Measurements from ENCODE around the gene RAD54L2. TPM values are rescaled to one million over a fixed set of nuclear protein-coding genes. Genes with fewer than 3 reads are reported as not detected.

The RAD54L2 gene
- total and polyA plus RNA-seq, 2 donors (not counting 1 experiment from before 2014, with no cell fraction given), result 5.5 to 17.2 TPM

DNA sequence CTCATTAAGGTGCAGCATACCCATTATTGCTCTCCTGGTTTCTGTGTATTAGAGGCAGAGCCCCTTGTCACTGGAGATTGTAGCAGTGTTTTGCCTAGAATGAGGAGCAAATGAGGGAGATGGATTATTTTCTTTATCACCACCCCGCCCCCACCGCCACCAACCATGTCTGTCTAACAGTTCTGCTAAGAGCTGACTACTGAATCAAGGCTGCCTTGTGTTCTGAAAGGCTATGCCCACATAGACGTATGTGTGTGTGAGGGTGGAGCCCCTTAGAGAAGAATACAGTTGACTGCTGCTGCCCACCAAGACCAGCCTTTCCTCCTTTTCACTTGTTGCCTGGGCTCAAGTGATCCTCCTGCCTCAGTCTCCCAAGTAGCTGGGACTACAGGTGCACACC is 47.4 kb downstream of the RAD54L2 start:
- H3K36me3 ChIP-seq (ENCODE audit: control insufficient read depth, insufficient read depth, low read length), result no peaks in the 10 kb centered on the region
- no peaks in the 10 kb centered on the region for H3K27me3 ChIP-seq (ENCODE audit: control insufficient read depth, insufficient read depth, low read length)
- peaks cover 2% of the 10 kb centered on the region for H3K79me2 ChIP-seq (ENCODE audit: control insufficient read depth, insufficient read depth, low read length)
- no peak for TF ChIP-seq EZH2 (IDR thresholded peaks at IDR 0.05; ENCODE audit: low read length, missing control alignments)
- TF ChIP-seq, protein P1, sequence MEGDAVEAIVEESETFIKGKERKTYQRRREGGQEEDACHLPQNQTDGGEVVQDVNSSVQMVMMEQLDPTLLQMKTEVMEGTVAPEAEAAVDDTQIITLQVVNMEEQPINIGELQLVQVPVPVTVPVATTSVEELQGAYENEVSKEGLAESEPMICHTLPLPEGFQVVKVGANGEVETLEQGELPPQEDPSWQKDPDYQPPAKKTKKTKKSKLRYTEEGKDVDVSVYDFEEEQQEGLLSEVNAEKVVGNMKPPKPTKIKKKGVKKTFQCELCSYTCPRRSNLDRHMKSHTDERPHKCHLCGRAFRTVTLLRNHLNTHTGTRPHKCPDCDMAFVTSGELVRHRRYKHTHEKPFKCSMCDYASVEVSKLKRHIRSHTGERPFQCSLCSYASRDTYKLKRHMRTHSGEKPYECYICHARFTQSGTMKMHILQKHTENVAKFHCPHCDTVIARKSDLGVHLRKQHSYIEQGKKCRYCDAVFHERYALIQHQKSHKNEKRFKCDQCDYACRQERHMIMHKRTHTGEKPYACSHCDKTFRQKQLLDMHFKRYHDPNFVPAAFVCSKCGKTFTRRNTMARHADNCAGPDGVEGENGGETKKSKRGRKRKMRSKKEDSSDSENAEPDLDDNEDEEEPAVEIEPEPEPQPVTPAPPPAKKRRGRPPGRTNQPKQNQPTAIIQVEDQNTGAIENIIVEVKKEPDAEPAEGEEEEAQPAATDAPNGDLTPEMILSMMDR (conservative IDR thresholded peaks at IDR 0.05 in 1 of 2, IDR thresholded peaks at IDR 0.05 in 1 of 2; ENCODE audit: low read depth in 1 of 2, low read length in 2 of 2), result no peak
- no peaks in the 10 kb centered on the region for H3K4me1 ChIP-seq (ENCODE audit: control insufficient read depth, extremely low read depth, insufficient read depth, low read length)
- no peaks in the 10 kb centered on the region for H3K9me3 ChIP-seq (ENCODE audit: control insufficient read depth, insufficient read depth, low read depth, low read length)
- no peak for DNase-seq (ENCODE audit: low read depth in 2 of 2)
- no peak overlapping the region for H3K4me3 ChIP-seq (replicated peaks in 1 of 4; ENCODE audit: control extremely low read depth in 1 of 4, insufficient read depth in 1 of 4, low read depth in 3 of 4, low read length in 4 of 4)
- no peak overlapping the region for H3K27ac ChIP-seq (ENCODE audit: insufficient read depth, low read length)
- H2AFZ ChIP-seq (ENCODE audit: low read length), result no peak overlapping the region
- no peak overlapping the region for H3K9ac ChIP-seq (ENCODE audit: insufficient read depth, low read length)
- no peak overlapping the region for H3K4me2 ChIP-seq (ENCODE audit: extremely low read depth, insufficient read depth, low read length)
- no peaks in the 10 kb centered on the region for H4K20me1 ChIP-seq (ENCODE audit: control insufficient read depth, extremely low read depth, insufficient read depth, low read length)

Other genes with a start within 250 kb of the RAD54L2 start
- gene MANF, start 153.4 kb upstream of the RAD54L2 start, total RNA-seq, result 55.3 and 60.1 TPM in 2 replicates
- 132 and 133 TPM in 2 replicates for gene MANF, start 153.4 kb upstream of the RAD54L2 start, polyA plus RNA-seq
- 29.9 and 35.7 TPM in 2 replicates for gene RBM15B, start 147.4 kb upstream of the RAD54L2 start, total RNA-seq
- gene RBM15B, start 147.4 kb upstream of the RAD54L2 start, polyA plus RNA-seq, result 14.7 and 19.9 TPM in 2 replicates
- 12.8 and 14.4 TPM in 2 replicates for gene DCAF1, start 38.7 kb upstream of the RAD54L2 start, total RNA-seq
- gene DCAF1, start 38.7 kb upstream of the RAD54L2 start, polyA plus RNA-seq, result 8.7 and 10.4 TPM in 2 replicates
- gene TEX264, start 132.5 kb downstream of the RAD54L2 start, total RNA-seq, result 51.0 and 54.4 TPM in 2 replicates
- gene TEX264, start 132.5 kb downstream of the RAD54L2 start, polyA plus RNA-seq, result 34.3 and 44.1 TPM in 2 replicates
- under 0.01 TPM in 2 replicates for gene GRM2, start 168.3 kb downstream of the RAD54L2 start, total RNA-seq
- 0.02 and 0.06 TPM in 2 replicates for gene GRM2, start 168.3 kb downstream of the RAD54L2 start, polyA plus RNA-seq
- gene IQCF6, start 240.5 kb downstream of the RAD54L2 start, total RNA-seq, result not detected in 2 replicates
- gene IQCF6, start 240.5 kb downstream of the RAD54L2 start, polyA plus RNA-seq, result not detected in 2 replicates